NCI-H2171 treated with DMSO at 0.1 percent for 48 hours (cell line): ENCODE data around the gene ALDH1L1.
A peak's percentile ranks its signal among the peaks of the same experiment; 100 is the strongest.

ENCODE experiments used
- DNase-seq: peaks from one replicate; lab custom pipeline; 2025; lab: John Stamatoyannopoulos, UW

Gene ALDH1L1

DNA sequence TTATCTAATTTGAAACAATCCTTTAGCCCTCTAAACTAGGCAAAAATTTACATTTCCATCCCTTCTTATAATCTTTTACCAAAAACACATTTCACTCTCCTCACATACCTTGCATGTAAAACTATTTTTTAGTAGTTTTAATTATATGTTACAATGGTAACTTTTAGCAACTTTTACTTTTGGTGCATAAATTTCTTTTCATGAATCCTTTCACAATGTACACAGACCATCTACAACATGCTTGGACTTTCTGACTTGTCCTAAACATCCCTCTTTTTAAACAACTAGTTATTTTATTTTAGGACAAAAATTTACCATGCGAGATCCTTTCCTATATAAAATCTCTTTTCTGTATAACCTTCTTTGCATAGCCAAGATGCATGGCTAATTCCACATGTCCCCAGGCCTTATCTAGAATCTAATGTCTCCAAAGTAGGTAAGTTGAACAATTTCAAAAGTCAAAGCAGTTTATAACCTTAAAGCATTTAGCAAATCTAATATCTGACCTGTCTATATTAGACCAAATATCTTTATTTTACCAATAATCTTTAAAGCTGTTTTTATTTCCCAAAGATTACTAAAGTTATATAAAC, 14.4 kb upstream of the ALDH1L1 start:
- DNase-seq: peak; percentile 6

DNA sequence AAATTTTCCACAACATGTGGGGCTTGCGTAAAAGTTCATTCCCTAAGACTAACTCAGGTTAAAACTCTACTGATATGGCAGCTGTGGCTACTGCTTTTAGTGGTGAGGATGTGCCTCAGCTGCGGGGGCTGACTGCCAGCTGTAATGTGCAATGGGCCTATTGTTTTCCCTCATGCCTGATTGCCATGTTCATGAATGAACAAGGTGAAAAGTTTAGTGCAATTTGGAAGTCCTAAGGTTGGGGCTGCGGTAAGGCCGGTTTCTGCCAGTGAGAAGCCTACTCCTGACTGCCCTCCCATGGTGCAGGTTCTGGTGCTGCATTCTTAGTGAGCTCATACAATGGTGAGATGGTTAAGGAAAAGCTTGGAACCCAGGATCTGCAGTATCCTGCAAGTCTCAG, 10.9 kb upstream of the ALDH1L1 start:
- no peak for DNase-seq

GRCh38 chr3:126187920-126188319, 7.5 kb upstream of the ALDH1L1 start:
- no peak for DNase-seq

GRCh38 chr3:126186749-126187148, 6.4 kb upstream of the ALDH1L1 start:
- no peak for DNase-seq

DNA sequence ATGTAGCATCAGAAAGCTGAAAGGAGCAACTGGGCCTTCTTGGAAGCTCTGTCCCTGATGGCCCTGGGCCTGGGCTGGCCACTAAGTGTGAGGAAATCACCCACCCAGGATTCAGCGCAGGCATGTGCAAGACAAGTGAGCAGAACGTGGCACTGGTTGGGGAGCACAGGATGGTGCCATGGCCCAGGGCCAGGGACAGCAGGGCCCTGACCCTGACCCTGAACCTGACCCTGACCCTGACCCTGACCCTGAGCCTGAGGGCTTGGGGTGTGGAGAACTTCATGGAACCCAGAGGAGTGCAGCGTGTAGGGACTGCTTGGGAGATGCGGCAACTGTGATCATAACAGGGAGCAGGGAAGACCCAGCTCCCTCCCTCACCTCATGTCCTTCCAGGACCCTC, 5.9 kb upstream of the ALDH1L1 start:
- DNase-seq: no peak

GRCh38 chr3:126184465-126185000, 4.1 kb upstream of the ALDH1L1 start:
- no peak for DNase-seq

GRCh38 chr3:126181398-126181725, 976 bp upstream of the ALDH1L1 start:
- DNase-seq: peak; percentile 80

DNA sequence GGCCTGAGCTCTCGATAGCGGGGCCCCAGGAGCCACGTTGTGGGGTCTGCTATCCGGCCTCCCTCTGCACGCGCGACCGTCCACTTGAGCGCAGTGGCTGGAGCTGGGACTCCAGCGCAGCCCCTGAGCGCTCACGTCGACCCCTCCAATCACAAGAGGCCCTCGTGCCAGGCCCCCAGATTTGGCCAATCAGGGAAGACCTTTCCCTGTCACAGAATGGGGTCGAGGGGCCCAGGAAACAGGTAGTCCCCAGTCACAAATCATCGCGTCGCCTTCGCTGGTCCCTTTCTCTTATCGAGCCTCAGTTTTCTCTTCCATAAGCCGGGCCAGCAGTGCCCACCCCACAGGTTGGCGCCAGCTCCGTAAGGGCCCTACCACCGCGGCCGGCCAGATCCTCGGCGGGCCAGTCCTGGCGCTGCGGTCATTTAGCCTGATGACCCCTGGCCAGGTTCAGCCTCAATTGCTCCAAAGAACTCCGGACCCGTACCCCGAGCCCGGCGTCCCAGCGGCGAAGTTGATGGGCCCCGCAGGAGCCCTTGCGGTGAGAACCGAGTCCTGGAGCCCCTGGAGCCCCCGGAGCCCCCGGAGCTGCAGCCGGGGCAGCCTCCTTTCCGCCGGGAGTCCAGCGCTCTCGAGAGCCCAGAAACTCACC, 435 bp downstream of the ALDH1L1 start:
- DNase-seq: no peak

- no peak for DNase-seq
These were observed 10.2 kb downstream of the ALDH1L1 start for GRCh38 chr3:126170073-126170777.

DNA sequence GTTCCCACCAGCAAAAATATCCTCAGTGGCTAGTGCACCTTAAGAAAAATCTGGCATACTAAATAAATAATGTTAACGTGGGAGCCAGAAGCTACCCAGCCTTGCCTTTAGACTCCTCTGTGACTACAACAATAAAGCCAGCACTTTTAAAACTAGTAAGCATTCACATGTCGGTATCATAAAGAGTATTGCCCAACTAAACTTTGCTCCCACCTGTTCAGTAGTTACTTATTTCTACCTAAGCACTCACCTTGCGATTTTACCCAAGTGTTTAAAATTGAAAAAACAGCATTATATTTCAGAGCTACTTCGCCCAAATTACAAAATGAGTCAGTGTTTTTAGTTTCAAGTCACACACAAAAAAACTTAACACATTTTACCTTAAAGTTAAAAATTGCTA, 12.8 kb downstream of the ALDH1L1 start:
- no peak for DNase-seq

GRCh38 chr3:126166009-126166408, 14.4 kb downstream of the ALDH1L1 start:
- DNase-seq: no peak

DNA sequence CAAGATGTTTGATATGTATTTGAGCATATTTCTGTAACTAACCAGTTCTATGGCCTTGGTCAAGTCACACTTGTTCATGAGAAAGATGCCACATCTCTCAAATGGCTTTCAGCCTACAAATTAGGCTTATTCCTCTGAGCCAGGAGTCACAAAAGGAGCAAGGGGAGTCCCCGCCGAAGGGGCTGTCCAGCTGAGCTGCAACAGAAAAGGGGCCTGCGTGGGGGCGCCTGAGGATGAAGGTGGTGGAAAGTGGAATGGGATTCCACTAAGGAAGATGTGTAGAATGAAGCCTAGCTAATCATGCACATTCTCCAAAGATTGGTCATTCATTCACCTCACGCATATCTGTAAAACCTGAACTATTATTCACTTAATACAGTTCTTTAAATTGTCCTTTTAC, 19.1 kb downstream of the ALDH1L1 start:
- no peak for DNase-seq

DNA sequence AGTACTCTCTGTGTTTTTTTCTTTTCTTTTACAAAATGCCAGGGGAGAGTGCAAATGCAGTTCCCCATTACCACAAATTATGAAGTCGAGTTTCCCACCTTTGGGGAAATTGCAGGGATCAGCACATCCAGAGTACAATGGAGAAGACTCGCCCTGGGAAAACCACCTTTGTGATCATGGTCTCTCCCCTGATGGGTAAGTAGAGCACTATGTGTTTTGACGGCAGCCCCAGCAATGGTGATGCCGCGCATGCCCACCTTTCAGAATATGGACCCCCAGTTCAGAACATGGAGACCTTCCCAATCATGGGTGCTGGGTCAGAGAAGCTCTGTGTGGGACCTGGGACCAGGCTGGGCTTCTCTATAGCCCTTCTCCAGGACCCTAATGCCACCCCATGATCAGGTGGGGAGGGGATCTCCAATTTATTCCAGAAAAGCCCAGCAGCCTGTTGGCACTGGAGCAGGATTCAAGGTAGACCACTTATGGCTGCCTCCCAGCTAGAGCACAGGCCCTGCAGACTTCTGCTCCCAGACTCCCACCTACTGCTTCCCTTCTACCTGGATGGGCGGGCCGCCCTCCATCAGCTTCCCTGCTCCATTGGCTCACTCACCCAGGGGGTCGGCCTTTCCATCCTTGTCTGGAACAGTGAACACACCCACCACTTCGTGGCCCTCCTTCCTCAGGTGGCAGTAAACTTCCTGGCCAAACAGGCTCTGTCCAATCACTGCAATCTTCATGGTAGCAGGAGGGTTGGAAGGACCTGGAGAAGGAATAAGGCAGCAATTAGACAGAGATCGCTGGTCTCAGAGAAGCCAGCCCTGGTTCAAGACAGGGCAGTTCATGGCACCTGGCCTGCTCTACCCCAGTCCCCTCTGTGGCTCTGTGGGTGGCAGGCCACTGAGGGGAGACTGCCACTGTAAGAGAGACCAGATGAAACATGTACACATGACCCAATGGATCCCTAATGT, 19.9 kb downstream of the ALDH1L1 start:
- no peak for DNase-seq

GRCh38 chr3:126159476-126159875, 20.9 kb downstream of the ALDH1L1 start:
- DNase-seq: no peak

DNA sequence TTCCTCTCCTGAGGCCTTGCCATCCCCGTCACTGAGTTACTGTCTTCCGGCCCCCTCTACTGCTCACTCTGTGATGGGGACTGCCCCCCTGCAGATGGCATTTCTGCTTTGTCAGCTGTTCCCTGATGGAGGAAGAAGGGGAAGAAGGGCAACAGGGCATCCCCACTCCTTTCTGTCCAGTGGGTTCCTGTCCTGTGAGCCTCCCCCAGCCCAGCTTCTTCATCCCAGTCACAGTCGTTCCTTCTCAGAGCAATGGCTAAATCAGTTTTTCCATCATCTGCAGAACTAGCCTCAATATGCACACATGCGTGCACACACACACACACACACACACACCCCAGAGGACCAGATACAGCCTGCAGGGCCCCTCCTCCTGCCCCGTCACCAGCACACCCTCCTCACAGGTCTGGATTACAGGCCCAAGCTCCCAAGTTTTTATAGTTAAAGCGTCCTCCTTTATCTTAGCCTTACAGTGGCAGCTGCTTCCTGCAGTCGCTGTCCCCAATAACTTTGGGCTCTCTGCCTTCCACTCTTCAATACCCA, 21.4 kb downstream of the ALDH1L1 start:
- DNase-seq: no peak

- DNase-seq: peak; percentile 22
These were observed 22.1 kb downstream of the ALDH1L1 start for GRCh38 chr3:126158016-126158911.

- no peak for DNase-seq
These were observed 23.2 kb downstream of the ALDH1L1 start for GRCh38 chr3:126157083-126157768.

- DNase-seq: peak; percentile 69
These were observed 23.9 kb downstream of the ALDH1L1 start for GRCh38 chr3:126156468-126156867.

DNA sequence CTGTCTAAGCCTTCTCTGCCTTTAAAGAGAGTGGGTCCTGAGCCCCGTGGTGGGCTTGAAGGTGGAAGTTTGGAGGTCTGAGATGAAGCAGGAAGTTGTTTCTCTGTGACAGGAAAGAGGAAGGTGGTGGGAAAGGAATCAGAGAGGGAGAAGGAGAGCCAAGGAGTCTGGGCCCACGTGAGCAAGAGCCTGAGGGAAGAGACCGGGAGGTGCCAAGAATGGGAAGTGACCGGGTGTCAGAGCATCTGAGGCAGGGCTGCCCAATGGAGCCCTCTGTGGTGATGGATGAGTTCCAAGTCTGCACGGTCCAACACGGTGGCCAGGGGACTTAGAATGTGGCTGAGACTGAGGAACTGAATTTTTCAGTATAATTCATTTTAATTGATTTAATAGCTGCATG, 24.6 kb downstream of the ALDH1L1 start:
- no peak for DNase-seq

GRCh38 chr3:126155280-126155640, 25.1 kb downstream of the ALDH1L1 start:
- DNase-seq: no peak
